Suprapubic skin (tissue), 4 donors: ENCODE measurements around the gene ROBO1. TPM values are rescaled to one million over a fixed set of nuclear protein-coding genes. Genes with fewer than 3 reads are reported as not detected.
A peak's percentile ranks its signal among the peaks of the same experiment; 100 is the strongest.

Source experiments
- DNase-seq, 2 donors: peaks; one replicate each; pipeline ENCODE4 v3.0.0-alpha.2; 2019; ENCODE audit warnings: low spot score in 2 of 2
- H3K27ac ChIP-seq: fragments of 200-600 bp; sonication (generic); one replicate; pipeline ENCODE4 v1.5.1; 2019
- H3K27me3 ChIP-seq: fragments of 200-600 bp; sonication (generic); one replicate; pipeline ENCODE4 v1.5.1; 2019
- H3K36me3 ChIP-seq: fragments of 200-600 bp; sonication (generic); one replicate; pipeline ENCODE4 v1.5.1; 2019
- H3K4me1 ChIP-seq: fragments of 200-600 bp; sonication (generic); one replicate; pipeline ENCODE4 v1.5.1; 2019
- H3K4me3 ChIP-seq: fragments of 200-600 bp; sonication (generic); one replicate; pipeline ENCODE4 v1.5.1; 2019; ENCODE audit warnings: mild to moderate bottlenecking
- H3K9me3 ChIP-seq: fragments of 200-600 bp; sonication (generic); one replicate; pipeline ENCODE4 v1.5.1; 2019
- CTCF ChIP-seq, 2 donors: fragments of 200-600 bp in 1 of 2; fragments of 450-650 bp in 1 of 2; sonication (generic) in 1 of 2; IDR thresholded peaks; one replicate each; pipeline ENCODE4 v1.5.1; 2016 to 2019; ENCODE audit warnings: antibody characterized with exemption in 2 of 2, mild to moderate bottlenecking in 1 of 2, moderate library complexity in 1 of 2
- EP300 ChIP-seq: sonication (generic); formaldehyde crosslinking; IDR thresholded peaks from one replicate; pipeline ENCODE4 v1.6.1; 2017; ENCODE audit warnings: antibody characterized with exemption
- POLR2A ChIP-seq, 2 donors: fragments of 450-650 bp; IDR thresholded peaks; one replicate each; pipeline ENCODE4 v1.6.1; 2017; ENCODE audit warnings: antibody characterized with exemption in 2 of 2, mild to moderate bottlenecking in 2 of 2, moderate library complexity in 2 of 2
- POLR2AphosphoS5 ChIP-seq, 3 donors: sonication (generic); formaldehyde crosslinking; IDR thresholded peaks; one replicate each; pipeline ENCODE4 v1.6.1; 2017; ENCODE audit warnings: antibody characterized with exemption in 3 of 3
- WGBS: methylation state at CpG from one replicate; pipeline ENCODE4 v1.1.5; 2018; 5-methylcytosine and 5-hydroxymethylcytosine counted together
- total RNA-seq, 4 donors: library from RNA; depleted of rRNA; stranded (reverse); fragments of >200 nt; gene quantifications; one replicate each; pipeline ENCODE4 v1.1.0, GENCODE V29; 2016

The ROBO1 gene
- total RNA-seq, 4 donors from 2014 or later: 67.7 to 80.3 (median 71.3) TPM

GRCh38 chr3:79160421-79160820 lies 607.4 kb downstream of the ROBO1 start:
- 97% methylated on average over 1 of the region's 1 CpG for WGBS
- Histone ChIP-seq H3K4me1 (no peaks in the 10 kb centered on the region), H3K36me3 (no peaks in the 10 kb centered on the region), H3K9me3 (no peaks in the 10 kb centered on the region), H3K27me3 (no peaks in the 10 kb centered on the region), H3K27ac (no peak overlapping the region), H3K4me3 (no peak overlapping the region)
- DNase-seq: no peak
- TF ChIP-seq POLR2A (IDR thresholded peaks at IDR 0.05): no peak
- TF ChIP-seq EP300: no peak
- TF ChIP-seq CTCF (IDR thresholded peaks at IDR 0.05): no peak
- TF ChIP-seq POLR2AphosphoS5 (IDR thresholded peaks at IDR 0.05): no peak

GRCh38 chr3:79159736-79160135 lies 608.1 kb downstream of the ROBO1 start:
- Histone ChIP-seq H3K4me1 (no peaks in the 10 kb centered on the region), H3K9me3 (no peaks in the 10 kb centered on the region), H3K36me3 (no peaks in the 10 kb centered on the region), H3K27ac (no peak overlapping the region), H3K27me3 (no peaks in the 10 kb centered on the region), H3K4me3 (no peak overlapping the region)
- no peak for TF ChIP-seq POLR2AphosphoS5 (IDR thresholded peaks at IDR 0.05)
- no peak for TF ChIP-seq EP300
- TF ChIP-seq POLR2A (IDR thresholded peaks at IDR 0.05): no peak
- no peak for TF ChIP-seq CTCF (IDR thresholded peaks at IDR 0.05)
- WGBS: 100% methylated on average over 2 of the region's 2 CpGs
- DNase-seq: no peak

- no peaks in the 10 kb centered on the region for H3K27me3 ChIP-seq
- no peak for DNase-seq
- no peak overlapping the region for H3K4me3 ChIP-seq
- TF ChIP-seq POLR2AphosphoS5 (IDR thresholded peaks at IDR 0.05): no peak
- TF ChIP-seq POLR2A (IDR thresholded peaks at IDR 0.05): no peak
- TF ChIP-seq EP300: no peak
- TF ChIP-seq CTCF (IDR thresholded peaks at IDR 0.05): no peak
- no peak overlapping the region for H3K27ac ChIP-seq
- no peaks in the 10 kb centered on the region for H3K36me3 ChIP-seq
- H3K9me3 ChIP-seq: no peaks in the 10 kb centered on the region
- H3K4me1 ChIP-seq: no peaks in the 10 kb centered on the region
Observed at GRCh38 chr3:79157191-79157590, 610.6 kb downstream of the ROBO1 start.

GRCh38 chr3:79154865-79155264 lies 612.9 kb downstream of the ROBO1 start:
- TF ChIP-seq CTCF (IDR thresholded peaks at IDR 0.05): no peak
- TF ChIP-seq POLR2AphosphoS5 (IDR thresholded peaks at IDR 0.05): no peak
- no peak for TF ChIP-seq EP300
- TF ChIP-seq POLR2A (IDR thresholded peaks at IDR 0.05): no peak
- no peak overlapping the region for H3K27ac ChIP-seq
- no peak for DNase-seq
- no peaks in the 10 kb centered on the region for H3K9me3 ChIP-seq
- H3K4me3 ChIP-seq: no peak overlapping the region
- WGBS: 55% methylated on average over 2 of the region's 2 CpGs
- H3K27me3 ChIP-seq: no peaks in the 10 kb centered on the region
- no peaks in the 10 kb centered on the region for H3K36me3 ChIP-seq
- H3K4me1 ChIP-seq: no peaks in the 10 kb centered on the region

GRCh38 chr3:79148786-79149185 lies 619.0 kb downstream of the ROBO1 start:
- Histone ChIP-seq H3K27ac (peak overlapping the region; percentile 50), H3K36me3 (no peaks in the 10 kb centered on the region), H3K27me3 (no peaks in the 10 kb centered on the region), H3K9me3 (no peaks in the 10 kb centered on the region), H3K4me3 (no peak overlapping the region), H3K4me1 (peaks cover 6% of the 10 kb centered on the region)
- TF ChIP-seq POLR2A (IDR thresholded peaks at IDR 0.05) (no peak), POLR2AphosphoS5 (IDR thresholded peaks at IDR 0.05) (peak in 1 of 3 donors; percentile 29), EP300 (no peak)
- no peak for DNase-seq
- WGBS: 67% methylated on average over 2 of the region's 2 CpGs

- H3K4me1 ChIP-seq: peaks cover 6% of the 10 kb centered on the region
- no peaks in the 10 kb centered on the region for H3K9me3 ChIP-seq
- no peaks in the 10 kb centered on the region for H3K36me3 ChIP-seq
- no peak overlapping the region for H3K4me3 ChIP-seq
- no peak for TF ChIP-seq EP300
- TF ChIP-seq POLR2AphosphoS5 (IDR thresholded peaks at IDR 0.05): no peak
- no peak for TF ChIP-seq POLR2A (IDR thresholded peaks at IDR 0.05)
- TF ChIP-seq CTCF (IDR thresholded peaks at IDR 0.05): no peak
- WGBS: 63% methylated on average over 3 of the region's 3 CpGs
- no peak for DNase-seq
- H3K27me3 ChIP-seq: no peaks in the 10 kb centered on the region
- no peak overlapping the region for H3K27ac ChIP-seq
Observed at GRCh38 chr3:79146024-79146423, 621.8 kb downstream of the ROBO1 start.
